ENCODE data around the gene NEMP1.

Gene NEMP1

DNA sequence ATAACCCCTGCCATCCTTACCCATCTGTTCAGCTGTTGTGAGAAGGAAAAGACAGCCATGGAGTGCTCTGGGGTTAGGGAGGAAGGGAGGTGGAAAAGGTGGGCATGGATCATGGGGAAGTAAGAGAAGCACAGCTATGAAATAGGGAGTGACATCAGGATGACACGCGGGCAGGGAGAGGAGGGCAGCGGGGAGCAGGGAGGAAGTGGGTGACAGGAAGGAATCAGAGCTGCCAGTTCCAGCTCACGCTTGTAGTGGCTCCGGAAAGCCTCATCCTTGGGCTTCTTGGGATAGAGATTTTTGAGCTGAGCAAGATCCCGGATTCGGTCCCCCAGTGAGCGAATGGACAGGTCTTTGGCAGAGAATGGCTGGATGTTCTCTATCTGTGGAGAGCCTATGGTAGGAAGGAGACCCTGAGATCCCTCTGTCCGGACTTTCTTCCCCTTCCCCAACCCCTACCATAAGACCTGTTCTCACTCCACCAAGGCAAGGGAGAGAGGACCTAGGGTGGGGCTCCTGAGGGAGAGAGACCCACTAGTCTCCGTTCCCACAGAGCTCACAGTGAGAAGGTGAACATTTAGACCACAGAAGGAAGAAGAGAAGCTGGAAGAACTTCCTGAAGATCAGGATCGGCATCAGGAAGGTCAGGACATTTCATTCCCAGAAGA, 20.6 kb upstream of the NEMP1 start:
- no peak for DNase-seq (ENCODE audit: low spot score in 2 of 2)
- H3K27ac Mint-ChIP-seq, result peak overlapping the region; percentile 53
- peaks cover 23% of the 10 kb centered on the region for H3K4me1 Mint-ChIP-seq
- no peaks in the 10 kb centered on the region for H3K9me3 Mint-ChIP-seq
- no peaks in the 10 kb centered on the region for H3K27me3 Mint-ChIP-seq
- no peak for ATAC-seq (ENCODE audit: low read depth)
- H3K4me3 Mint-ChIP-seq, result no peak overlapping the region
- peaks cover 27% of the 10 kb centered on the region for H3K36me3 Mint-ChIP-seq

DNA sequence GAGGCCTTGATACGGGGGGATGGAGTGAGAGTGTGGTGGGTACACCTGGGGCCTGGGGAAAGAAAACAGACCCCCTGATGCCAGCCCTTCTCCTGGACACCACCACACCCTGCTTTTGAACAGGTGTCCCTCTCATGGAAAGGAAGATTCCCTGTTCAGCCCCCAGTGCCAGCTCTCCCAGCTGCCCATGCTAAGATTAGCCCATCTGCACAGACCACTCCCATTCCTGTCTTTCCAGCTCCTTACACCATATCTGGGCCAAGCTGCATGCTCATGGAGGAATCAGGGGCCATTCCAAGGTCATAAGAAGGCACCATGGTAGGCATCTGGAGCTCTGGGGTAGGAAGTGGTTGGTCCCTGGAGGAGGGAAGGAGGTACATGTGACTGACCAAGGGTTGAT, 20.0 kb upstream of the NEMP1 start:
- Mint-ChIP-seq H3K36me3 (peaks cover 24% of the 10 kb centered on the region), H3K4me3 (no peak overlapping the region), H3K27me3 (no peaks in the 10 kb centered on the region), H3K9me3 (no peaks in the 10 kb centered on the region), H3K4me1 (peaks cover 28% of the 10 kb centered on the region), H3K27ac (peak overlapping the region; percentile 53)
- ATAC-seq (ENCODE audit: low read depth), result no peak
- no peak for DNase-seq (ENCODE audit: low spot score in 2 of 2)

DNA sequence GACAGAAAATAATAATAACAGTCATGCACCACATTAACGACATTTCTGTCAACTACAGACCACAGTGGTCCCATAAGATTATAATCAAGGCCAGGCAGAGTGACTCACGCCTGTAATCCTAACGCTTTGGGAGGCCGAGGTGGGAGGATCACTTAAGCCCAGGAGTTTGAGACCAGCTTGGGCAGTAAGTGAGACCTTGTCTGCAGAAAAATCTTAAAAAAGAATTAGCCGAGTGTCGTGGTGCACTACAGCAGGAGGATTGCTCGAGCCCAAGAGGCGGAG, 18.9 kb upstream of the NEMP1 start:
- no peaks in the 10 kb centered on the region for H3K27me3 Mint-ChIP-seq
- H3K4me1 Mint-ChIP-seq, result peaks cover 36% of the 10 kb centered on the region
- DNase-seq (ENCODE audit: low spot score in 2 of 2) (no peak), ATAC-seq (ENCODE audit: low read depth) (no peak)
- no peak overlapping the region for H3K4me3 Mint-ChIP-seq
- no peak overlapping the region for H3K27ac Mint-ChIP-seq
- peaks cover 24% of the 10 kb centered on the region for H3K36me3 Mint-ChIP-seq
- no peaks in the 10 kb centered on the region for H3K9me3 Mint-ChIP-seq

DNA sequence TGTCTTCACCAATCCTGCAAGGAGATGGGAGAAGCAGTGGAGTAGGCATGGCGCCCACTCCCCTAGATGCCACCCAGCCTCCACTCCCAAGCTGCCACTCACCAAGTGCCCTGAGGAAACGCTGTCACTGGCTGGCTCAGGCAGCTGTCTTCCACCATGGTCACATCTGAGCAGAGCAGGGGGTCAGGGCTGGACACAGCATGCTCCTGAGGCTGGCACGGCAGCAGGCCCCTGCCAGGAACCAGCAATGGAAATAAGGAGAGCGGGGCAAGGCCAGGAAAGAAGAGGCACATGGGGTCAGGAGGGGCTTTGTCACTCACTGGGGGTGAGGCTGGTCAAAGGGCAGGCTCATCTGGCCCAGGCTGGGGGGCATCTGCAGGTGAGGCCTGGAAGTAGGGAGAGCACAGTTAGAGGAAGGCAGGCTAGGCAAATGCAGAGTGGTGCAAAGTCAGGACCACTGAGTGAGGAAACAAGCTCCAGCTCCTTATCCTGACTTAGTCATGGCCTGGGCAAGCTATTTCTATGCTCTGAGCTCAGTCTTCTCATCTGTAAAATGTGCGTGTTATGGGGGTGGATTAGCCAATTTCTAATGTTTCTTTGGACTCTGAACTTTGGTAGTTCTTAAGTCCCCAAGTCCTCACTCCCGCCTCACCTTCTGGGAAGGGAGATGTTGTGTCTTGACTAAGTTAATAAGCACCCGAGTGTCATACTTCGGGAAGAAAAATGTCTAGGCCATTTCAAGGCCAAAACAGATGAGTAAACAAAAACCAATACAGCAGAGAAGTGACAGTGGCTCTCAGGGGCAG, 18.4 kb upstream of the NEMP1 start:
- peaks cover 24% of the 10 kb centered on the region for H3K36me3 Mint-ChIP-seq
- ATAC-seq (ENCODE audit: low read depth), result no peak
- H3K27me3 Mint-ChIP-seq, result no peaks in the 10 kb centered on the region
- DNase-seq (ENCODE audit: low spot score in 2 of 2), result no peak
- H3K4me1 Mint-ChIP-seq, result peaks cover 38% of the 10 kb centered on the region
- peak overlapping the region; percentile 35 for H3K27ac Mint-ChIP-seq
- H3K4me3 Mint-ChIP-seq, result no peak overlapping the region
- H3K9me3 Mint-ChIP-seq, result no peaks in the 10 kb centered on the region

DNA sequence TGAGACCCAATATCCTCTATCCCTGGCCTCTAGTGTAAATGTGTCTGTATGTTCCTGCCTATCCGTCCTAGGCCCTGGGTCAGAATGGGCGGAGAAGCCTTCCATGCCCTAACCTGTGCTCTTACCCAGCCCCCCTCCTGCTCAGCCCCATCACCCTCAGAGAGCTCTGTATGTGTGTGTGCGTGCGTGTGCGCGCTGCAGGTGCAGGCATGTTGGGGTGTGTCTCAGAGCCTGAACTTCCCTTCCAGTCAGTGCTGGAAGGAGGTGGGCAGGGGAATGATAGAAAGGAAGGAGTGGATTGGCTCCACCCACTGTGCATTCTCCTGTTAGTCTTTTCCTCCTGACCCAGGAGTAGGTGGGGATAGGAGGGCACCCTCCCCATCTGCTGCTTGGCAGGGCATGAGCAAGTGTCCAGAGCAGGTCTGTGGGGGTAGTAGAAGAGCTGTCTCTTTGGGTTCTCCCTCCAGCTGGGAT, 17.5 kb upstream of the NEMP1 start:
- Mint-ChIP-seq H3K4me3 (no peak overlapping the region), H3K9me3 (no peaks in the 10 kb centered on the region), H3K36me3 (peaks cover 24% of the 10 kb centered on the region), H3K4me1 (peaks cover 40% of the 10 kb centered on the region), H3K27ac (peak overlapping the region; percentile 35), H3K27me3 (no peaks in the 10 kb centered on the region)
- DNase-seq (ENCODE audit: low spot score in 2 of 2), result no peak
- no peak for ATAC-seq (ENCODE audit: low read depth)

DNA sequence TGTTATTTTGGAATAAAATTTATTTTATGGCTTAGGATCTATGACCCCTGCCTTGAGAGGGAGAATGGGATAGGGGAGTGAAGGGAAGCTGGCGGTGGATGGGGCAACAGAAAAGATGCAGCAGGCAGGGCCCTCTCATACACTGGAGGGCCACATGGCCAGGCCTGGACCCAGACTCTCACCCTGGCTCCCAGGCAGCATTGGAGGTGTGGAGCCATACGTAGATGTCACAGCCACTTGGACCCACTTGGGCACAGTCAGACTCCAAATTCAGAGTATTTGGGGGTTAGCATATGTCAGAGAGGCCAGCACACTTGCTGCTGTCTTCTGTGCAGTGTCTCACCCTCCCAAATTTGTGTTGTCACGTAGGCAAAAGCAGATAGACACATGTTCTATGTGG, 16.8 kb upstream of the NEMP1 start:
- peaks cover 24% of the 10 kb centered on the region for H3K36me3 Mint-ChIP-seq
- H3K4me1 Mint-ChIP-seq, result peaks cover 44% of the 10 kb centered on the region

DNA sequence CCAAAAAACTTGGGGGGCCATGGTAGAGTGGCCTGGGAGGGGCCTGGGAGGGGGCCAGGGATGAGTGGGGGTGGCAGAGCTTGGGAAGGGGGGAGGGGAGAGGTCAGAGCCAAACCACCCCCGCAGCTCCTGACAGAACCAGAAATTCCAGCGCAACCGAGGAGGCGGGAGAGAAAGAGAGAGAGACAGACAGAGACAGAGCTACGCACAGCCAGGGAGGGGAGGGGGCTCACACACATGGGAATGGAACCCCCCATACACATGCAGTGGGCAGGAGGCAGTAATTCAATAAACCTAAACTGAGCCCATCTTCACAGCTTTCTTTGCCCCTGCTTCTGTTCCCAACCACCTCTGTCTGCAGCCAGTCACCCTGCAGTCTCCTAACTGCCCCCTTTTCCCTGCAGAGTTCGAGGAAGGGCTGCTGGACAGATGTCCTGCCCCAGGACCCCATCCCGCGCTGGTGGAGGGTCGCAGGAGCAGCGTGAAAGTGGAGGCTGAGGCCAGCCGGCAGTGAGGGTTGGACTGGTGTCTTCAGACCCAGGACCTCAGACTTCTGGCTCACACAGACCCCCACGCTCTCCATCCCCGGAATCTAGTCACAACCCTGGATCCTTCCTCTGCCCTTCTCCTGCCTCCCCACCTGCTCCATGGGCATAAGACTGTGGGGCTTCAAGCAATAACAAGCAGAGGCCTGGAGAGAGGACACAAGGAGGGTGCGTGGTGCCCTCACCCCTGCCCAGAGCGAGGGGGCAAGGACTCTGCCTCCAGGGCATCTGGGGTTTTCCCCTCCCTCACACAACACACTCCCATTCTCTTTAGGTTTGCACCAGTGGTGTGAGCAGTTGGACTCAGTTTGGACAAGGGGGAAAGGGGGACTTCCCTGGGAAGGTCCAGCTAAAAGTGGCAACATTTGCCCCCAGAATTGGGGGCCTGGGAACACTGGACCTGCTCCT, 15.9 kb upstream of the NEMP1 start:
- peaks cover 47% of the 10 kb centered on the region for H3K4me1 Mint-ChIP-seq
- DNase-seq (ENCODE audit: low spot score in 2 of 2) (no peak), ATAC-seq (ENCODE audit: low read depth) (no peak)
- peak overlapping the region; percentile 89 for H3K4me3 Mint-ChIP-seq
- peak overlapping the region; percentile 95 for H3K27ac Mint-ChIP-seq
- no peaks in the 10 kb centered on the region for H3K9me3 Mint-ChIP-seq
- peaks cover 21% of the 10 kb centered on the region for H3K36me3 Mint-ChIP-seq
- H3K27me3 Mint-ChIP-seq, result no peaks in the 10 kb centered on the region

More for the DNA sequence above, 16.8 kb upstream of the NEMP1 start:
- DNase-seq (ENCODE audit: low spot score in 2 of 2), result no peak
- Mint-ChIP-seq H3K4me3 (no peak overlapping the region), H3K27ac (peak overlapping the region; percentile 35), H3K27me3 (no peaks in the 10 kb centered on the region), H3K9me3 (no peaks in the 10 kb centered on the region)
- ATAC-seq (ENCODE audit: low read depth), result no peak

DNA sequence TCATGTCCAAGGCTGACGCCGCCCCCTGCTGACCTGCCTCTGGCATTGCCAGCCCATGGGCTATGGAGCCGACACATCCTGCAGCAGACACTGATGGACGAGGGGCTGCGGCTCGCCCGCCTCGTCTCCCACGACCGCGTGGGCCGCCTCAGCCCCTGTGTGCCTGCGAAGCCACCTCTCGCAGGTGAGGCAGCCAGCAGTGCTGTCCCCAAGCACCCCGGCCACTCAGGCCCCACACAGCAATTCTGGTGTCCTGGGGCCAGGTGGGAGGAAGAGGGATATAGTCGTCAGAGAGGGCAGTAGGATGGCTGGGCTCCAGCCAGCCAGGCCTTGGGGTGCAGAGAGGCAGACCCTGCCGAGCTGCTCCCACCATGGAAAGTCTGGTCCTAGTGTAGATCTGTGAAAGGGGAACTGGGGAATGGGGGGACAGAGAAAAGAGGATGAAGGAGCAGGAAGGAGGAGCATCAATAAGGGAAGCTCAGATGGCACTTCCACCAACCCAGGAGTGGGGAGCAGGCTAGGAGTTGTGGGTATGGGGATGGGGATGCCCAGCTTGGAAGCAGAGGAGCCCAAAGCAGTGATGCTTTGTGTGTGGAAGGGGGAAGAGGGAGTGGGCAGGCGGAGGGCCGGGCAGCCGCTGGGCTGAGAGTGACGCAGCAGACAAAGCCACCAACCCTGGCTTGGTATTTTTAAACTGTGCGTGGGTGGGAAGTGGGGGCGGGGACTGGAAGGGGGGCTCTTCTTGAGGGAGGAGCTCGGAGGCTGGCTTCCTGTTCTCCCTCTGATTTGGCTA, 15.0 kb upstream of the NEMP1 start:
- ATAC-seq (ENCODE audit: low read depth) (peak; percentile 71), DNase-seq (ENCODE audit: low spot score in 2 of 2) (no peak)
- peaks cover 12% of the 10 kb centered on the region for H3K36me3 Mint-ChIP-seq
- H3K9me3 Mint-ChIP-seq, result no peaks in the 10 kb centered on the region
- peak overlapping the region; percentile 89 for H3K4me3 Mint-ChIP-seq
- peaks cover 45% of the 10 kb centered on the region for H3K4me1 Mint-ChIP-seq
- peak overlapping the region; percentile 95 for H3K27ac Mint-ChIP-seq
- no peaks in the 10 kb centered on the region for H3K27me3 Mint-ChIP-seq

DNA sequence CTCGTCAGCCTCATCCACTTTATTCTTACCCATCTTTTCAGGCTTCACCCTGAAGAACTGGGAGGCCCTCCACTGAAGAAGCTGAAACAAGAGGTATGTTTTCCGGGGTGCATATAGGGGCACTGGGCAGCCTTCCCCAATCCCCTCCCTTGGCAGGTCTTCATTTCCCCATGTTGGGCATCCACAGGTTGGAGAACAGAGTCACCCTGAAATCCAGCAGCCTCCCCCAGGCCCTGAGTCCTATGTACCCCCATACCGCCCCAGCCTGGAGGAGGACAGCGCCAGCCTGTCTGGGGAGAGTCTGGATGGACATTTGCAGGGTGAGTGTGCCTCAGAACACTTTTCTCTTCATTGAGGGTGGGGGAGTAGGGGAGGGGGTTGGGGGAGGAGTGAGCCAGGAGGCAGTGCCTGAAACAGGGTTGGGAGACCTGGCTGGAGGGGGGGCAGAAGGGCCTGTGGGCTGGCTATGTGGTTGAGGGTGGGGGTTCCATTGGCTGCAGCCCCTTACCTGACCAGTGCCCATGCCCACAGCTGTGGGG, 14.4 kb upstream of the NEMP1 start:
- Mint-ChIP-seq H3K27me3 (no peaks in the 10 kb centered on the region), H3K36me3 (peaks cover 11% of the 10 kb centered on the region), H3K27ac (peak overlapping the region; percentile 95), H3K4me3 (no peak overlapping the region), H3K4me1 (peaks cover 45% of the 10 kb centered on the region), H3K9me3 (no peaks in the 10 kb centered on the region)
- no peak for DNase-seq (ENCODE audit: low spot score in 2 of 2)
- ATAC-seq (ENCODE audit: low read depth), result no peak

DNA sequence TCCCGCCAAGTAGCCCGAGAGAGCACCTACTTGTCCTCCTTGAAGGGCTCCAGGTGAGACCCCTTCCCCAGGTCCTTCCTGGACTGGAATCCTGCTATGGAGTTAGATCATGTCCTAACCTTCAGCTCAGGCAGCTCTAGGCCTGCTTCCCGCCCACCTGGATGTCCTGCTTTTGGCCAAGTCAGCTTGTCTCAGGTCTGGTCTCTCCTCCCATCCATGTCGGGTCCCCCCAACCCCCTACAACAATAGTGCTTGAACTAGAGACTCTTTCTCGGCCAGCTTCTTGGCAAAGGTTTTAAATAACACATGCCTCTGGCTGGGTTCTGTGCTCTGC, 13.9 kb upstream of the NEMP1 start:
- Mint-ChIP-seq H3K4me3 (no peak overlapping the region), H3K9me3 (no peaks in the 10 kb centered on the region), H3K4me1 (peaks cover 45% of the 10 kb centered on the region), H3K27ac (peak overlapping the region; percentile 25), H3K36me3 (peaks cover 11% of the 10 kb centered on the region), H3K27me3 (no peaks in the 10 kb centered on the region)
- ATAC-seq (ENCODE audit: low read depth), result no peak
- no peak for DNase-seq (ENCODE audit: low spot score in 2 of 2)

DNA sequence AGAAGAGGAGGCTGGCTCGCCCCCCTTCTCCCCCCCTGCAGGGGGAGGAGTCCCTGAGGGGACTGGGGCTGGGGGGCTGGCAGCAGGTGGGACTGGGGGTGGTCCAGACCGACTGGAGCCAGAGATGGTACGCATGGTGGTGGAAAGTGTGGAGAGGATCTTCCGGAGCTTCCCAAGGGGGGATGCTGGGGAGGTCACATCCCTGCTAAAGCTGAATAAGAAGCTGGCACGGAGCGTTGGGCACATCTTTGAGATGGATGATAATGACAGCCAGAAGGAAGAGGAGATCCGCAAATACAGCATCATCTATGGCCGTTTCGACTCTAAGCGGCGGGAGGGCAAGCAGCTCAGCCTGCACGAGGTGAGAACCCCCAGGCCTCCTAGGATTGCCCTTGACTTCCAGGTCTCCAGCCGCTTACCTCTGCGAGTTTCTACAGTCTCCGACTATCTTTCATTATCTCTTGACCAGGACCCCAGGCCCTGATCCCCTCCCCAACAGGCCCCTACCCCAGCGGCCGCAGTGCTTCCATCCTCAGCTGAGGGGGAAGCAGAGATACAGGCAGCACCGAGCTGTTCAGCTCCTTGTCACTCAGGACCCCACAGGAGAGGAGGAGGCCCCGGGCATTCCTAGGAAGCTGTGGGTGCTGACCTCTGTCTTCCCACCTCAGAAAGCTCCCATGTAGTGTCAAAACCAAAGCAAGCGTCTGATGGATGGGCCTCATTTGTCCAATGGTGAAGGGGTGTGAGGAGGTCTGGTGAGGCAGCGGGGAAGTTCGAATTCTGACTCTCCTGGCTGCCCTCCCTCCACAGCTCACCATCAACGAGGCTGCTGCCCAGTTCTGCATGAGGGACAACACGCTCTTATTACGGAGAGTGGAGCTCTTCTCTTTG, 13.3 kb upstream of the NEMP1 start:
- Mint-ChIP-seq H3K27ac (no peak overlapping the region), H3K27me3 (no peaks in the 10 kb centered on the region), H3K9me3 (no peaks in the 10 kb centered on the region), H3K4me3 (no peak overlapping the region), H3K4me1 (peaks cover 42% of the 10 kb centered on the region), H3K36me3 (peaks cover 9% of the 10 kb centered on the region)
- ATAC-seq (ENCODE audit: low read depth) (no peak), DNase-seq (ENCODE audit: low spot score in 2 of 2) (no peak)

DNA sequence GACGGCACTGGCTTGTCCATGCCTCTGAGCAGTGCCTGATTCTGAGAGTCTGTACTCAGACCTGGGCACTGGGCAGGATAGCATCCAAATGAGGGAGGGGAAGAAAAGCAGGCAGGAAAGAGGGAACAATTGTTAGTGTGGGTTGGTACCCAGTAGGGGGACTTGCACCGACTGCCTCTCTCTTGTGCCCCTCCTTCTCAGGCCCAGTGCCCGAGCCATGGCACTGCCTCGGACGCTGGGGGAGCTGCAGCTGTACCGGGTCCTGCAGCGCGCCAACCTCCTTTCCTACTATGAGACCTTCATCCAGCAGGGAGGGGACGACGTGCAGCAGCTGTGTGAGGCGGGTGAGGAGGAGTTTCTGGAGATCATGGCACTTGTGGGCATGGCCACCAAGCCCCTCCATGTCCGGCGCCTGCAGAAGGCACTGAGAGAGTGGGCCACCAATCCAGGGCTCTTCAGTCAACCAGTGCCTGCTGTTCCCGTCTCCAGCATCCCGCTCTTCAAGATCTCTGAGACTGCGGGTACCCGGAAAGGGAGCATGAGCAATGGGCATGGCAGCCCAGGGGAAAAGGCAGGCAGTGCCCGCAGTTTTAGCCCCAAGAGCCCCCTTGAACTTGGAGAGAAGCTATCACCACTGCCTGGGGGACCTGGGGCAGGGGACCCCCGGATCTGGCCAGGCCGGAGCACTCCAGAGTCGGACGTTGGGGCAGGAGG, 12.5 kb upstream of the NEMP1 start:
- no peaks in the 10 kb centered on the region for H3K9me3 Mint-ChIP-seq
- peaks cover 44% of the 10 kb centered on the region for H3K4me1 Mint-ChIP-seq
- H3K27ac Mint-ChIP-seq, result no peak overlapping the region
- DNase-seq (ENCODE audit: low spot score in 2 of 2) (no peak), ATAC-seq (ENCODE audit: low read depth) (no peak)
- H3K4me3 Mint-ChIP-seq, result no peak overlapping the region
- H3K36me3 Mint-ChIP-seq, result peaks cover 2% of the 10 kb centered on the region
- no peaks in the 10 kb centered on the region for H3K27me3 Mint-ChIP-seq
